ENCODE data around the gene MEIS1.

Gene MEIS1

DNA sequence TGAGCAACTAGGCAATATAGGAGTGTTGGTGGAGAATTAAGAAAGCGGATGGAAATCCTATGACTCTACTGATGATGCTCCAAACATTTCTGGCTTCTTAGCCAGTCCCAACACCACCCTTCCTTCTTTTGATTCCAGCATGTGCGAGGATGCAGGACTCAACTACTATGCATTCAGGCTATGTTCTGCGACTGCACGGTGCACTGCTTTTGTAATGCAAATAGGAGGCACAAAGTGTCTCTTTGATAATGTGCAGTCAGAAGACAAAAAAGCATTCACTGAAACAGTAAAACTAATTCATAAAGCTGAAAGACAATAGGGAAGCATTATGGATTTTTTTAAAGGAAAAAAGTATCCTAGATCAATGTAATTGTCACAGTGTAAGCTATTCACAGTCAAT, 106.7 kb downstream of the MEIS1 start:
- no peak for DNase-seq (ENCODE audit: low read depth)
- H3K4me3 ChIP-seq (ENCODE audit: control insufficient read depth, low read depth, low read length) = no peak overlapping the region
- TF ChIP-seq, protein P1, sequence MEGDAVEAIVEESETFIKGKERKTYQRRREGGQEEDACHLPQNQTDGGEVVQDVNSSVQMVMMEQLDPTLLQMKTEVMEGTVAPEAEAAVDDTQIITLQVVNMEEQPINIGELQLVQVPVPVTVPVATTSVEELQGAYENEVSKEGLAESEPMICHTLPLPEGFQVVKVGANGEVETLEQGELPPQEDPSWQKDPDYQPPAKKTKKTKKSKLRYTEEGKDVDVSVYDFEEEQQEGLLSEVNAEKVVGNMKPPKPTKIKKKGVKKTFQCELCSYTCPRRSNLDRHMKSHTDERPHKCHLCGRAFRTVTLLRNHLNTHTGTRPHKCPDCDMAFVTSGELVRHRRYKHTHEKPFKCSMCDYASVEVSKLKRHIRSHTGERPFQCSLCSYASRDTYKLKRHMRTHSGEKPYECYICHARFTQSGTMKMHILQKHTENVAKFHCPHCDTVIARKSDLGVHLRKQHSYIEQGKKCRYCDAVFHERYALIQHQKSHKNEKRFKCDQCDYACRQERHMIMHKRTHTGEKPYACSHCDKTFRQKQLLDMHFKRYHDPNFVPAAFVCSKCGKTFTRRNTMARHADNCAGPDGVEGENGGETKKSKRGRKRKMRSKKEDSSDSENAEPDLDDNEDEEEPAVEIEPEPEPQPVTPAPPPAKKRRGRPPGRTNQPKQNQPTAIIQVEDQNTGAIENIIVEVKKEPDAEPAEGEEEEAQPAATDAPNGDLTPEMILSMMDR (conservative IDR thresholded peaks at IDR 0.05; ENCODE audit: control insufficient read depth, insufficient read depth, low read depth, low read length) = no peak

DNA sequence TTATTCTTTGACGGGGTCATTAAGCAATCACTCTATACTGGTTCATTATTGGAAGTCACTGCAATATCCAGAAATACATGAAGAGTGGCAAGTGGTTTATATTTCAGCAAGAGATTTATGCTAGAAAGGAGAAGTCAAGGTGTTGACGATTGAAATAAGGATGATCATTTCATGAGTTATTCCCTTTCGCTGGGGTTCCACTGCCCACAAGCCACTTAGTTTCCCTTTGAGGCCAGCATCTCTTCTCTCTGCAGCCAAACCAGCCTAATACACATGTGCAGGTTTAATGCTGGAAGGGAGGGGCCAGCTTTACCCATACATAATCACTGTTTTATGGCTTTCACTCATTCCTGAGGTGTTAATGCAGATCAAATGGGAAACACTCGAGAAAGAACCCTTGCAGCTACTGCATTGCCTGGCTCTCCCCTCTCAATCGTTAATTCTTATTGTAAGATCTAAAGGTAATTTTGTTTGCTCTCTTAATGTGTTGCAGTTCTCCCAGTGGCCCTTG, 108.4 kb downstream of the MEIS1 start:
- H3K4me3 ChIP-seq (ENCODE audit: control insufficient read depth, low read depth, low read length) = no peak overlapping the region
- DNase-seq (ENCODE audit: low read depth) = no peak
- TF ChIP-seq, protein P1 (conservative IDR thresholded peaks at IDR 0.05; ENCODE audit: control insufficient read depth, insufficient read depth, low read depth, low read length) = no peak

DNA sequence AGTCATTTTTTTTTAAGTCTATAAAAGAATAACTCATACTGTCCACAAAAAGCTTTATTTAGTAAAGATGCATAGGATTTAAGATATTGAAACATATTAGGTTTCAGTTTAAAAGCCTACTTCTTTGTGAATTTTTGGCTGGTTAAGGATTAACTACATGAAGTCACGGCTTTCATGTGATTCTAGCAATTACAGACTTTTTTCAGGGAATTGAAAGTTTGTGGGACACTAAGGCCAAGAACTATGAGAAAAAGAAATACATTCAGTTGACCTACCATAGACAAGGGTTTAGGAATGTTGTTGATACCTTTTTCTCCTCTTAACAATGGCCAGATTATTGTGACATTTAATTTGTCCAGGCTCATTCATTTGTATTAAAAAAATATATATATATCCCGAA, 109.3 kb downstream of the MEIS1 start:
- DNase-seq (ENCODE audit: low read depth) = no peak
- TF ChIP-seq, protein P1 (conservative IDR thresholded peaks at IDR 0.05; ENCODE audit: control insufficient read depth, insufficient read depth, low read depth, low read length) = no peak
- no peak overlapping the region for H3K4me3 ChIP-seq (ENCODE audit: control insufficient read depth, low read depth, low read length)

DNA sequence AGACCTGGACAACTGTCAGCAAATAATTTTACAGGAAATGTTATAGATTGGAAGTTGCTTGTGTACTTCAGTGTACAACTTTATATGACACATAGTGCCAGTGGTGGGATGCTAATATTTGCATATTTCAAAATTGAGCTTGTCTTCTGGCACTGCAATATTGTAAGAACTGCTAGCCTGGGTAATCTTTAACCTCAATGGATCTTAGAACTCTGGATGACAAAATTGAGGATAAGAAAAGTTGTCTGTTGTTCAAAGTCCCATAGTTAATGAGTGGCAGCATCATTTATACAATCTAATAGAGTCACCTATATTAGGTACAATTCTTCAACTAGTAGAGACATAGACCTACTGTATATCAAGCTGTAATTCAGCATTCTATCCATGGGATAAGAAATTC, 110.3 kb downstream of the MEIS1 start:
- TF ChIP-seq, protein P1 (conservative IDR thresholded peaks at IDR 0.05; ENCODE audit: control insufficient read depth, insufficient read depth, low read depth, low read length) = no peak
- H3K4me3 ChIP-seq (ENCODE audit: control insufficient read depth, low read depth, low read length) = no peak overlapping the region
- DNase-seq (ENCODE audit: low read depth) = no peak

DNA sequence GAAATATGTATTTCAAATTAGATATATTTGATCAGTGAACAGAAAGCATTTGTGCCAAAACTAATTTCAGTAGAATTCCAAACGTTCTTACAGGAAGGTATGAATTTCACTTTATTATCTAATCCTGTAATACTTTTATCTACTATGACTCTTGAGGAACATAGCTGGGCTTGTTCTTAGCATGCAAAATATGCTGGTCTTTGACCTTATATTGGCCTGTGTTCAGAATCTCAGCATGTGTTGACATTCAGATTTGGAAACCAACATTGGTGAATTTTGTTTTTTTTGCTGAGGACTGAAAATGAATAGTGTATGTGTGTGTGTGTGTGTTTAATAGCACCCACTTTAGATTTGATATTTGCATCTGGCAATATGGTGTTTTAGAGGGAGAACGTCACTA, 112.2 kb downstream of the MEIS1 start:
- TF ChIP-seq, protein P1 (conservative IDR thresholded peaks at IDR 0.05; ENCODE audit: control insufficient read depth, insufficient read depth, low read depth, low read length) = no peak
- DNase-seq (ENCODE audit: low read depth) = no peak
- H3K4me3 ChIP-seq (ENCODE audit: control insufficient read depth, low read depth, low read length) = no peak overlapping the region

DNA sequence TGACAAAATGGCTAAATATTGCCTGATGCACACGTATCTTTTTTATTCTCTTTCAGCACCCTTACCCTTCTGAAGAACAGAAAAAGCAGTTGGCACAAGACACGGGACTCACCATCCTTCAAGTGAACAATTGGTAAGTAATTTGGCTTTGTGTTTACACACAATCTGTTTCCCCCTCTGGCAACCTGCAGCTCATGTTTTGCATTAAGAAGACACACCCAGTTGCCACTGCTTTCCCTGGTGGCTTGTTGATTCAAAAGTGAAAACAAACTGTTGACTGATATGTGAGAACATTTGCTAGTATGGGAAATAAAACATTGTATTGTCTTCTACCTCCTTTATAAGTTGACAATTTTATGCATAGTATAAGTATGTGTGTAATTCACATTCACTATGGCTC, 113.0 kb downstream of the MEIS1 start:
- TF ChIP-seq, protein P1 (conservative IDR thresholded peaks at IDR 0.05; ENCODE audit: control insufficient read depth, insufficient read depth, low read depth, low read length) = no peak
- H3K4me3 ChIP-seq (ENCODE audit: control insufficient read depth, low read depth, low read length) = no peak overlapping the region
- no peak for DNase-seq (ENCODE audit: low read depth)

DNA sequence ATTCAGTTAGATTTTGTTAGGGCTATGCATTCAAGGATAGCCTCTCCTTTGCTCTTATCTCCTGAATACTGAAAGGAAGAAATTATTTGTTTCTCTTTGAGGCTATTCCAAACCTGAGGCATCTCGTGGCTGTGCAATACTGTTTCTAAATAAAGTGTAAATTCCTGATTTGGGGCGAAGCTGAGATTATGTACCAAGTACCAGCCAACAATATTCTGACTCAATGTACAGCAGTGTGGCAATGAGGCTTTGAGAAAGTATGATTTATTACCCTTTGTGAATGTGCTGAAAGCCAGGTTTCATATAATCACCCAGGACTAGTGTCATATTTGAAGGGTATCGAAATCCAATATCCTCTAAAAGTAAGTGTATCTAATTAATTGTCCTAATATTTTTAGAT, 113.5 kb downstream of the MEIS1 start:
- no peak for DNase-seq (ENCODE audit: low read depth)

More for the DNA sequence above, 113.5 kb downstream of the MEIS1 start:
- no peak overlapping the region for H3K4me3 ChIP-seq (ENCODE audit: control insufficient read depth, low read depth, low read length)
- TF ChIP-seq, protein P1 (conservative IDR thresholded peaks at IDR 0.05; ENCODE audit: control insufficient read depth, insufficient read depth, low read depth, low read length) = no peak

Measured in fibroblast of mammary gland (primary cell).